Stimulated activated CD8-positive, alpha-beta memory T cell treated with anti-CD3 and anti-CD28 coated beads, Interleukin-15, amount 100 ng/mL, for 24 hours (primary cell): Measurements from ENCODE around the gene RAB38.

ENCODE experiments used
- DNase-seq: peaks from one replicate; pipeline ENCODE4 v3.0.0-alpha.2; 2020; ENCODE audit warnings: low read depth

RAB38 gene

DNA sequence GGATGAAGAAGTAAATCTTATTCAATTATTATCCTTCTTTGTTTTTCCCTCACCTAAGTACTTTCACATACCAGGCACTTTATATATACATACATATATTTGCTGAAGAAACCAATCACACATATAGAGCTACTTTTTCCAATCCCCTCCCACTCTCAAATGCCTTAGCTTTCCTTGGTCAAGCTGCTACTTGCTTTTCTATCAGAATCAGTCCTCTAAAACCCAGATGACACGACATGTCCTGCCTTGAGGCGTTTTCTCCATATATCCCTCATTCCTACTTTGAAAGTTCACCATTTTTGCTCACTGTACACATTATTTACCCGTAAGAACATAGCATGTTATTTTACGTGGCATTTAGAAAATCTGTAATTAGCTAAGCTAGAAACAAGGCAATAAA, 5.4 kb downstream of the RAB38 start:
- DNase-seq, result no peak

DNA sequence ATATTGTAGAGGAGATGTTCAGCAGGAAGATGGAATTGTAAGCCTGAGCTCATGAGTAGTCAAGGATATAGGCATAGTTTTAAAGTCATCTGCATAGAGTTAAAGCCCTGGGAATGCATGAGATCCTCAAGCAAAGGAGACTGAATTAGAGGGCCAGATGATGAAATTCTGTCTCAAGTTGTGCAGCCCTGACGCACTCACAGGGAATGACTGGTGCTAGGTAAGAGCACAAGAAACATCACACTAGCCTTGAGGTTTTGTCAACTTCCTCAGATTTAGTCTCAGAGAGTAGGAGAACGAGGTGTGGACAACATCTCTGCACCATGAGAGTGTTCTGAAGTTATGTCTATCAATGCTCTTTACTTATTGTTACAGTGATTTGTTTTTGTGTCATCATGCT, 5.8 kb downstream of the RAB38 start:
- no peak for DNase-seq

DNA sequence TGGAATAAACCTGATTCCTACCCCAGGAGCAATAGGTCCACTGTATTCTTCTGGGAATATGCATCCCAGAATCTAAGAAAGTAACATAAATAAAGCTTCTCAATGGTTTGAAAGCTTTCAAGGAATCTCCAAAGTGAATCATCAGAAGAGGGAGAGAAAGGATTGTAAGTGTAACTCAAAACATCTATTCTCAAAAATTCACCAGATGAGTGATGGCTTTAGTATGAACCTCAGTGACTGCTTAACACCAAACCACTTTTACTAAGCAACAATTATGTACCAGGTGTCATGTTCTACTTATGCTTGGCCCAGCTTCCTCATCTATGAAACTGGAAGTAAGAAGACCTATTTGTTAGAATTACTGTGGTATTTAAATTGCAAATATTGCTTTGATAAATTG, 7.4 kb downstream of the RAB38 start:
- no peak for DNase-seq

DNA sequence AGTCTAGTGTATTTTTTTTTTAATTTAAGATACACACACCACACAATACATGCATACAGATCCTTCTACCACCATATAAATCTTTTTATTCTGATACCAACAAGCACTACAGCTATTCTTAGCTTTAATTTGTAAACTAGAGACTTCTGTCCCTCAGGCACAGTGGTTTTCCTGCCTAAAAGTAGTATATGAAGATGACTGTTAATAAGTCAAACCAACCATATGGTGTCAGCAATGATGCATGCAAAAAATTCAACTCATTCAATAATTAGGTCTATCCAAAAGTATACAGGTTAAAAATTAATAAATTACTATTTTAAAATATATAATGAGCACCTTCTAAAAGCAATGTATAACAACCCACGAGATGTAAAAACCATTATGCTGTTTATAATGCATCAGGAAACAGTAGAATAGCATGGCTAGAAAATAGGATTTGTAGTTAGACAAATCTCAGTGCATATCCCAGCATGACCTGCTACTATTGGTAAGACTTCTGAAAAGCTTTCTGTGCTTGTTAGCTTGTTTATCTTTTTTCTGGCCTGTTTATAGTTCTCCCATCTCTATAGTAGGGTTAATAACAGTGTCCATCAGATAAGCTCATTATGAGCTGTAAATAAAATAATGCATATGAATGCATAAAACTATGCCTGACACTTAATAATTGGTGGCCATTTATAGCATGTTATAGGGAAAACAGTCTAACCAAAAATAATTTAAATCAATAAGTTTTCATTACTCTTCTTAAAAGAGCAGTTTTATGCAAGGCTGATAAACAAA, 10.2 kb downstream of the RAB38 start:
- DNase-seq, result no peak

DNA sequence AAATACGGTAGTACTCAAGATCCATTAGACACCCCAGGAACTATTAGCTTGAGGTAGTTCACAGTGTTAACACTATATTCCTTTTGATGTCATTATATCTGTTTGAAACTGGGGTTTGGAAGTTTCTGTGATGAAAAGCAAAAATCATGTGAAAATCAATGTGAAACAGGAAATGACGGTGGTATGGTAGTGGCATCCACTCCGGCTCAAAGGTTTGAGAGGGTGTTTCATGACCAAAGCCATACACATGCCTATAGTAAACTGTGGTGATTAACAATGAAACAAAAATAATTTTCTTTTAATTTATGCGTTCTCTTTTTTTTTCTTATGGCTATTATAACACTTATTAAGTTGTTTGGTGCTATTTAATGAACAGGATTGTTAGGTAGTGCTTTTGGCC, 10.9 kb downstream of the RAB38 start:
- DNase-seq, result no peak

DNA sequence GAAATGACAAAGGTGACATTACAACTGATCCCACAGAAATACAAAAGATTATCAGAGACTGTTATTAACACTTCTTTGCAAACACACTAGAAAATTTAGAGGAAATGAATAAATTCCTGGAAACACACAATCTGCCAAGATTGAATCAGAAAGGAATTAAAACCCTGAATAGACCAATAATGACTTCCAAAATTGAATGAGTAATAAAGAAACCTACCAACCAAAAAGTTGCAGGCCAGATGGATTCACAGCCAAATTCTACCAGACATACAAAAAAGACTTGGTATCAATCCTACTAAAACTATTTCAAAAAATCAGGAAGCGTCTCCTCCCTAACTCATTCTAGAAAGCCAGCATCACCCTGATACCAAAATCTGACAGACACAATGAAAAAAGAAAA, 17.2 kb downstream of the RAB38 start:
- DNase-seq, result no peak

DNA sequence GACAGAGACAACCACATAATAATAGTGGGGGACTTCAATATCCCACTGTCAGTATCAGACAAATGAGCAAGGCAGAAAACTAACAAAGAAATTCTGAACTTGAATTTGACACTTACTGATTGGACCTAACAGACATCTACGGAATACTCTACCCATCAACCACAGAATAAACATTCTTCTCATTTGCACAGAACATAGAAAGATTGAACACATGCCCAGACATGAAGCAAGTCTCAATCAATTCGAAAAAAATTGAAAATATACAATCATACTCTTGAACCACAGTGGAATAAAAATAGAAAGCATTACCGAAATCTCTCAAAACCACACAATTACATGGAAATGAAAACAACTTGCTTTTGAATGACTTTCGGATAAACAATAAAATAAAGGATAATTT, 17.9 kb downstream of the RAB38 start:
- no peak for DNase-seq

DNA sequence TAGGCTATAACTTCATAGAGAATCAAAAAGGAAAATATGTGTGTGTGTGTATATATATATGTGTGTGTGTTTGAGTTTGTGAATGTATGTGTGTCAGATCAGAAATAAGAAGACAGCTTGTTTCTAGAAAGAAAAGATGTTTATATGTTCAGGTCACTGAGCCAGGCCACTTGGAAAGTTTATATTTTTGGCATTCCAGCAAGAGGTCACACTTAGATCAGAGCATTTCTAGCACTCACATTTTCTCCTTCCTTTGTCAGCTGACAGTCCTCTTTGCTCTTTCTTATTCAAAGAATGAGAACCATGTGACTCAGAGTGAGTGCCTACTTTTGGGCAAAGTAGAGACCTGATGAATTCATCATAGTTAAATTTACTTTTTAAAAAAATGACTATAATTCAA, 22.9 kb downstream of the RAB38 start:
- no peak for DNase-seq

DNA sequence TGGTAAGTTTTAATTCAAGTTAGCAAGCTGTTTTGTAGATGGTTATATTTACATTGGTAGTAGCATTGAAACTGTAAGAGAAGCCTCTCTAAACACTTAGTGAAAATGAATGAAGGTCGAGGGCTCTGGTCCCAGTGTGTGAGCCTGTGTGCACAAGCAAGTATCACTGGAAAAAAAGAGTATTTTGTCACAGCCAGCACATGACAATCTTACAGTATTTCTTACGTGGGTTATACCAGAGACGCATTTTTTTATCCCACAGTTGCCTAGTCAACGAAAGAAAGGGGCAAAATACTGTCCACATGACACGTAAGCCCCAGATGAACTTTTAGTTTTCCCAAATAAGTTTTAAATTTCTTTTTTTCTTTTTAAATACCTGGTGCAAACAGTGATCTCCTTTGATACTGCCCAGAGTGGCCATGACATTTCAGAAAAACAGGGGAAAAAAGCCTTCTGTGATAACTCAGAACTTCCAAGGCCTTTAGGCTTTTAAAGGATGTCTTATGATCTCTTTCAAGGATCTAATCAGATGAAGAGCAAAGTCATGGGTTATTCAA, 23.5 kb downstream of the RAB38 start:
- no peak for DNase-seq

DNA sequence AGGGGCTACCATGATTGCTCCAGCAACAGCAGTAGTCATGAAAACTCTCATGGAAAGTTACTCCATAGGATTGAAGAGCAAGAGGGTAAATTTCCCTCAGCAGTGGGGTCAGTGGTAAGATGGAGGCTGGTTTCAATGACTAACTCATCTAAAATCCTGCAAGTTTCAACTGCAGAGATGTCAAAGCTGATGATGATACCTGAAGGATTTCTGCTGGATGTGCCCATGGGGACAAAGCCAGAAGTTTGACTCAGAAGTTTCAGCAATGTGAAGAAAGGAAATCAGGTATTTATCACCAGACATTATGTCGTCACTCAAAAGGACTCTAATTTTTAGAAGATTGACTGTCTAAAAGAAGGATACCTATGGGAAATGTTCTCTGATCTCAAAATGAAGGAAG, 29.1 kb downstream of the RAB38 start:
- no peak for DNase-seq

DNA sequence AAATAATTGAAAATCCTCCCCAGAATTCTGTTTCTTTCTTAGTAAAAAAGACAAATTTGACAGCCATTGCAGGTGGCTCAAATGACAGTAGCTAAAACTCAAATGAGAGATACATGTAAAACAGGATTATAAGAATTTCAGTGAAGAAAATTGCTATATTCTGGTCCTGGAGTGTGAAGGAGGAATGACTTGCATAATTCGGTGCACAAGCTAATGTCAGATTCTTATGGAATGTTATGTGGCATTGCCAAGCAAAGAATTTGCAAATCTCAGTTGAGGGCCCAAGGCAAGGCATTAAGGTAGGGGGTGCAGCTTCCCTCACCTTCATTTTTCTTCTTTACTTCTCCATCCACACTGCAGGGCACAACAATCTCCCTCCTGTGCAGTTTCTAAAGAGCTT, 35.4 kb downstream of the RAB38 start:
- no peak for DNase-seq

DNA sequence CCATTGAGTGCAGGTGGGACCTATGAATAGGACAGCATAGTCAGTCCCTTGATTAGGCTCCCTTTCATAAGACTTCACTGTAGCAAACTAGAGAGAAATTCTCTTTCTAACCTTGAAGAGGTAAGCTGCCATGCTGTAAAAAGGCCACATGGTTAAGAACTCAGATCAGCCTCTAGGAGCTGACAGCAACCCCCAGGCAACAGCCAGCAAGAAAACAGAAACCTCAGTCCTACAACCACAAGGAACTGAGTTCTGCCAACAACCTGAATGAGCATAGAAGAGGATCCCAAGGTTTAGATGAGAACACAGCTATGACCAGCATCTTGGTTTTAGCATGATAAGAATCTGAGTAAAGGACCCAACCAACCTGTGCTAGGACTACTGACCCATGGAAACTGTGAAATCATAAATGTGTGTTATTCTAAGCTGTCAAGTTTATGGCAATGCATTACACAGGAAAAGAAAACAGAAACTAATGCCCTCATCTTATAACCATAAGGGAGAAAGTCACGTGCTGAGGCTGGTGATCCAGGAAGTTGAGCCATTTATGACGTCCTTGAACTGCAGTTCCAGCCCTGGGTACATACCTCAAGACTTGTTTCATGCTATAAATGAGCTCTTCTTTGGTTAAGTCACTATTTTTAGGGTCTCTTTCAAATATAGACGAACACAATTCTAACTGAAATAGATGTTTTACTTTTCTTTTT, 43.3 kb downstream of the RAB38 start:
- no peak for DNase-seq

DNA sequence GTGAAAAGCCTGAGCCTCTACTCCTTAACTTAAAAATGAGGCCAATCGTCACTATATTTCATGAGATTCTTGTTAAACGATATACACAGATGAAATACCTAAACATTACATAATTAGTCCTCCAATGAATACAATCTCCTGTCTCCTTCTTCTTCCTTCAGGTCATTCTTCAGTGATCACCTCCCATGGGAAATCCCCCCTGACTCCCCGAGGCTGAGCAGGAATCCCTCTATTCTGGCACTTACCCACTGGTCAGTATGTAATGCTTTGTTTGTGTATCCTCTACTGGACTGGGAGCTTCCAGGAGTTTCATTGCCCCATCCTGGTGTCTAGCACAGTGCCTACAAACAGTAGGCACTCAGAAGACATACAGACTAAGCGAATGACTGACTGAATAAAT, 52.3 kb downstream of the RAB38 start:
- no peak for DNase-seq

DNA sequence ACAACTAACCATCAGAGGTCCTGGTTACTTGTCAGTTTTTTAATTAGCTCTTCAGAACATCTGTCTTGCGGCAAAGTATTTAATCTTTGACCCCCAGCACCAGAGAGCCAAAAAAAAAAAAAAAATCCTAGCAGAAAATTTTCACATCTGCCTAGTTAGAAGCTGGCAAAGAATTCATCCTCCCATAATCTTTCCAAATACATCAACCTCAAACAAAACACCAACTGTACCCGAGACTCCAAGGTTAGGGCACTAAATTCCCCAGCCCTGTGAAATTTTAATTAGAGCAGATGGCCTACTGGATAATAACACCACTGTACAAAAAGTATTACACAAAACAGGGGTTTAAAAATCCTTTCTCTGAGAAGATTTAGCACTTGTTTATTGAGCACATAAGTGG, 55.7 kb downstream of the RAB38 start:
- DNase-seq, result no peak

DNA sequence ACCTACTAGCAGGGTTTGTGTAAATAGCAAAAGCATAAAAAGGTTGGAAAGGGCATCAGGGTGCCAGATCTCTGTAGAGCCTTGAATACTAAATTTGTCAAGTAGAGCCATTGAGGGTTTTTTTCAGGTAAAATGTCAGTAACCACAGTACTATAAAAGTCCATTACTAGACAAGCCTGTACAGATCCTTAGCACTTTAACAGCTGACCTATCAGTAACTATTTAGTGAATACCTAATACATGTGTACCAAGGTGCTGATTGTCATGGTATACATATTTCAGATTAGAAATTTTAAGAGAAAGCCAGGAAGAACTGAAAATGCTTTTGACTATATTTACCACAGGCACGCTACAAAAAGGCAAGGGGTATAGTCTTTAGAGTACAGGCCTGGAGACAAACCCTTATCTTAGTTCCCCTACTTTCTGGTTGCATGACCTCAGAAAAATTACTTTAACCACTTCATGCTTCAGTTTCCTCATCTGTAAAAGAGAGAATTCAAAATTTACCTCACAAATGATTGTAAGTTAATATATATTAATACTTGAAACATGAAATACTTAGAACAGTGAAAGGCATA, 57.9 kb downstream of the RAB38 start:
- DNase-seq, result no peak

DNA sequence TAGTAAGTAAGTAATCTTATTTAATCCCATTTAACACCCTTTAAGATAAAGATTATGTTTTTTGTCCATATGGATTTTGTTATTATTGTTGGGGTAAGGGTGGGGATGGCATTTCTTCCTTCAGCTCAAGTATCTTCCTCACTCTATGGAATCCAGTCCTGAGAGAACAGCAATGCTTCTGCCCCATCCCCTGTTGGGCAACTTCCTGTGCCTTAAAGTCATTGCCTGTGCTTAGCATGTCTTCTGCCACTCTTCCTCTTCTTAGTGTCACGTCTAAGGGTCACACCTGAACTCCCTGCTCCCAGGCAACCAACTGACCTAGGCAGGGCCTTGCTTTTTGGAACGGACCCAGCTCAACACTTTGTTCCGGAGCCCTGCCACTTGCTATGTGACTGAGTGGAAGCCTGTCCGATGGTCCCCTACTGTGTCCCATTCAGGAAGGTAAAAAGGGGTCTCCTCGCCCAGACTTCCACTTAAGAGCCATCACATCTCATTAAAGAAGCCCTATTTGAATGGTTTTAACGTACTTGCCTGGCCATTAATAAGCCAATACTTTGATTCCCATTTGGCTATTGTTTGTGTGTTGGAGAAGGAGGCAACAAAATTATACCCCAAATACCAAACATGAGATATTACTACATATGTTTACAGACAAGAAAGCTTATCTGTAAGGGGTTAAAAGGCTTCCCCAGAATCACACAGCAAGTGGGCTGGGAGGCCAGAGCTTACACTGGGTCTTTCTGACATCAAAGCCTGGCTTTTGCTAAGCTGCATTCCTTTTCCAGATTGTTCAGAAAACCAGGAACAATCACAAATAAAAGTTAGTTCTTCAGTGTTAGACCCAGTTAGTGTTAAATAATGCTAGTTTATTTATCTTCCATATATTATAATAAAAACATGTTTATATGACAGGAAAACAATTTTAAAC, 59.2 kb downstream of the RAB38 start:
- no peak for DNase-seq

DNA sequence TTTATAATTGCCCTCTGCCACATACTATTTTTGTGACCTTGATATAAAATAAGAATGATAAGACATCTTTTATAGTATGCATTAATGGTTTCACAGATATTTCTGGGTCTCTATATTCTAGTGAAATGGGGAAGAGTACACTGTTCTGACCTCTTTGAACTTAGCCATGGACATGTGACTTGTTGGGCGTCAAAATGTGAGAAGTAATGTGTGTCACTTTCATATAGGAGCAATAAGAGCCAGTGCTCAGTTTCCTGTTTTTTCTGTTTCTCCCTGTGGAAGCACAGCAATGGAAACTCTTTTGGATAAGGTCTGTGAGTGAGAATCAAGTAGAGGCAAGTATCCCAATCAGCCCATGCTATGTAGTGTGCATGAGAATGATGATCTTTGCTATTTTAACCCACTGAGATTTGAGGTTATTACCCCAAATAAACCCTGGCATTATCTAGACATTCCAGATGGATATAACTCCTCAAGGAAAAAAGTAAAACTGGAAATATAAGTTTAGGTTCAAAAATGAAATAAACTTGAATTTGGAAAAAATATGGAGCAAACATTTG, 60.7 kb downstream of the RAB38 start:
- no peak for DNase-seq

DNA sequence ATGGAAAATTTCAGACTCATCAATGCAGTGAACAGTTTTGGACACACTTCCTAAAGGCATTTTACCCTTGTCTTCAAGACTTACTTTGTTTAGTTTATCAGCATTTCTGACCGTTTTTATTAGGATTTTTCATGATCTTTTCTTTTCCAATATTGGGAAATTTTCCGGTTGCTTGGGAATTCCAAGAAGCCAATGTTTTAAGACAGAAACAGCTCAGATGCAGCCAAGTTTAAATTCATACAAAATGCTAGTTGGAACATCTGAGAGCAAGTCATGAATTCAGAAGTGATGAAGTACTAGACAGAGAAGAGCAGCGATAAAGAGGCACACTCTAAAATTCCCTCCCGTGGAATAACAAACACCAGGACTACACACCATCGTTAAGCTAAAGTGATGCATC, 68.6 kb downstream of the RAB38 start:
- no peak for DNase-seq

DNA sequence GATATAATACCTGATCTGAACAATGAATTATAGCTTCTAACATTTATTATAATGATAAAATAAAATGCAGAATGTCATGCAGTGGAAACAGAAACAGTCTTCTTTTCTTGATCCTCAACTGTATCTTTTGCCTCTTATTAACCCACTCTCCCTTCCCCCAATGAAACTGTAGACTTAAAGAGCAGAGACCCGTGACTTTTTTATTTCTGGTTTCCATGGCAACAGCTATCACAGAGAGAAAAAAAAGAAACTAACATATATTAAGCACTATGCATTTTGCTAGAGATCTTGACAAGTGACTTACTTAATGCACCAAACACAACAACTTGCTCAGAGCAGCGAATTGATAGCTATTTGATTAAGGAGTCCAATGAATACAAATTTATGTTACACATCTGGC, 69.3 kb downstream of the RAB38 start:
- DNase-seq, result no peak

DNA sequence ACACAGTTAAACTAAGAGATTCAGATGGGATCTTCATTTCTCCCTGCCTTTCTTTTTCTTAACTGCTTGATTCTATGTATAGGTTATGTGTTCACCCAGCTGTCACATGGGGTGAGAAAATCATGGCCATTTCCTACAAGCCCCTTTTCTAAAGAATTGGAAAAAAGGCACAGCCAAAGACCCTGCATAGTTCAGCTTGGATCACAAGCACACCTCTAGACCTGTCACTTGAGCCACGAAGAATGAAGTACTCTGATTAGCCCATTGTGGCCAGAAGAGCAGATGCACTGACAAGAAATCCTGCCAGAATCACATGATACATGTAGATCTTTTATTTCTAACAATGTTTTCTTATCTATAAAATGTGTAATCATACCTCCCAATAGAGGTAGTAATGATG, 69.7 kb downstream of the RAB38 start:
- no peak for DNase-seq

DNA sequence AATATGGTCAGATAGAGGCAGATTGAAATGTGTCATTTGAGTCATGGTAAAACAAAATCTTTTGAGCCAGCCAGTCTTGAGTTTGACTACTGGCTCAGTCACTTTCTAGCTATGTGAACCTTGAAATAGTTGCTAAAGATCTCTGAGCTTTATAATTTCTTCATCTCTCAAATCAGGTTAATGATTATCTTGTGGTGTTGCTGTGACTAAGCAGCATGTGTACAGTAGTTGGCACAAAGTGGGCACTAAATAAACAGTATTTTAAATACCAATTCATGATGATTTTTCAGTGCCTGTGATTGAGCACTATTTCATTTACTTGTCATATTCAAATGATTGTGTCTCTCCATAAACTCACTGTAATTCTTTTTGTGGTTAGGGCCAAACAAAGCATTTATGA, 70.8 kb downstream of the RAB38 start:
- DNase-seq, result no peak
